Measurements from ENCODE around the gene LLCFC1. TPM values are rescaled to one million over a fixed set of nuclear protein-coding genes. Genes with fewer than 3 reads are reported as not detected.

The LLCFC1 gene
- total RNA-seq (2012; rRNA removed): not detected in 2 replicates

GRCh38 chr7:142939226-142939910 lies at the start of gene LLCFC1:
TSS of gene LLCFC1 (plus strand) at chr7:142939484. CDS start at chr7:142939622, 138 bp downstream.
- no peak within 1 kb of the TSS for H3K4me2 ChIP-seq (ENCODE audit: low read length)
- H3K4me1 ChIP-seq (ENCODE audit: control insufficient read depth, insufficient read depth, low read length): no peaks in the 10 kb centered on the region
- H3K27me3 ChIP-seq (ENCODE audit: control insufficient read depth, insufficient read depth, low read length): peaks cover 11% of the 10 kb centered on the region
- no peaks in the 10 kb centered on the region for H3K36me3 ChIP-seq (ENCODE audit: insufficient read depth, low read length)
- H3K9me3 ChIP-seq (replicated peaks; ENCODE audit: low read length): no peaks in the 10 kb centered on the region
- H3K4me3 ChIP-seq (ENCODE audit: low read length): no peak within 1 kb of the TSS
- no peak within 1 kb of the TSS for H3K9ac ChIP-seq (ENCODE audit: low read depth, low read length)

GRCh38 chr7:142889816-142890215 lies 49.5 kb upstream of the LLCFC1 start:
- no peak overlapping the region for H3K4me2 ChIP-seq (ENCODE audit: low read length)
- H3K36me3 ChIP-seq (ENCODE audit: insufficient read depth, low read length): no peaks in the 10 kb centered on the region
- no peaks in the 10 kb centered on the region for H3K4me1 ChIP-seq (ENCODE audit: control insufficient read depth, insufficient read depth, low read length)
- no peak overlapping the region for H3K9ac ChIP-seq (ENCODE audit: low read depth, low read length)
- H3K9me3 ChIP-seq (replicated peaks; ENCODE audit: low read length): no peaks in the 10 kb centered on the region
- peaks cover 23% of the 10 kb centered on the region for H3K27me3 ChIP-seq (ENCODE audit: control insufficient read depth, insufficient read depth, low read length)
- no peak overlapping the region for H3K4me3 ChIP-seq (ENCODE audit: low read length)

- Histone ChIP-seq H3K4me3 (ENCODE audit: low read length) (no peak overlapping the region), H3K4me1 (ENCODE audit: control insufficient read depth, insufficient read depth, low read length) (no peaks in the 10 kb centered on the region), H3K4me2 (ENCODE audit: low read length) (no peak overlapping the region), H3K9ac (ENCODE audit: low read depth, low read length) (no peak overlapping the region), H3K36me3 (ENCODE audit: insufficient read depth, low read length) (no peaks in the 10 kb centered on the region), H3K27me3 (ENCODE audit: control insufficient read depth, insufficient read depth, low read length) (peaks cover 30% of the 10 kb centered on the region), H3K9me3 (replicated peaks; ENCODE audit: low read length) (no peaks in the 10 kb centered on the region)
Observed at GRCh38 chr7:142890874-142891485, 48.3 kb upstream of the LLCFC1 start.

GRCh38 chr7:142891490-142892082 lies 47.7 kb upstream of the LLCFC1 start:
- Histone ChIP-seq H3K4me2 (ENCODE audit: low read length) (no peak overlapping the region), H3K9me3 (replicated peaks; ENCODE audit: low read length) (no peaks in the 10 kb centered on the region), H3K4me1 (ENCODE audit: control insufficient read depth, insufficient read depth, low read length) (no peaks in the 10 kb centered on the region), H3K36me3 (ENCODE audit: insufficient read depth, low read length) (no peaks in the 10 kb centered on the region), H3K4me3 (ENCODE audit: low read length) (no peak overlapping the region), H3K9ac (ENCODE audit: low read depth, low read length) (no peak overlapping the region), H3K27me3 (ENCODE audit: control insufficient read depth, insufficient read depth, low read length) (peaks cover 32% of the 10 kb centered on the region)

- H3K4me2 ChIP-seq (ENCODE audit: low read length): no peak overlapping the region
- no peaks in the 10 kb centered on the region for H3K36me3 ChIP-seq (ENCODE audit: insufficient read depth, low read length)
- H3K9ac ChIP-seq (ENCODE audit: low read depth, low read length): no peak overlapping the region
- H3K9me3 ChIP-seq (replicated peaks; ENCODE audit: low read length): no peaks in the 10 kb centered on the region
- no peak overlapping the region for H3K4me3 ChIP-seq (ENCODE audit: low read length)
- peaks cover 42% of the 10 kb centered on the region for H3K27me3 ChIP-seq (ENCODE audit: control insufficient read depth, insufficient read depth, low read length)
- H3K4me1 ChIP-seq (ENCODE audit: control insufficient read depth, insufficient read depth, low read length): no peaks in the 10 kb centered on the region
Observed at GRCh38 chr7:142892951-142893350, 46.3 kb upstream of the LLCFC1 start.

GRCh38 chr7:142894112-142894984 lies 44.9 kb upstream of the LLCFC1 start:
- Histone ChIP-seq H3K4me1 (ENCODE audit: control insufficient read depth, insufficient read depth, low read length) (no peaks in the 10 kb centered on the region), H3K4me2 (ENCODE audit: low read length) (no peak overlapping the region), H3K9me3 (replicated peaks; ENCODE audit: low read length) (no peaks in the 10 kb centered on the region), H3K4me3 (ENCODE audit: low read length) (no peak overlapping the region), H3K27me3 (ENCODE audit: control insufficient read depth, insufficient read depth, low read length) (peaks cover 46% of the 10 kb centered on the region), H3K36me3 (ENCODE audit: insufficient read depth, low read length) (no peaks in the 10 kb centered on the region), H3K9ac (ENCODE audit: low read depth, low read length) (no peak overlapping the region)

- no peak overlapping the region for H3K4me3 ChIP-seq (ENCODE audit: low read length)
- no peak overlapping the region for H3K4me2 ChIP-seq (ENCODE audit: low read length)
- no peaks in the 10 kb centered on the region for H3K9me3 ChIP-seq (replicated peaks; ENCODE audit: low read length)
- H3K4me1 ChIP-seq (ENCODE audit: control insufficient read depth, insufficient read depth, low read length): no peaks in the 10 kb centered on the region
- no peaks in the 10 kb centered on the region for H3K36me3 ChIP-seq (ENCODE audit: insufficient read depth, low read length)
- H3K9ac ChIP-seq (ENCODE audit: low read depth, low read length): no peak overlapping the region
- peaks cover 53% of the 10 kb centered on the region for H3K27me3 ChIP-seq (ENCODE audit: control insufficient read depth, insufficient read depth, low read length)
Observed at GRCh38 chr7:142894985-142895593, 44.2 kb upstream of the LLCFC1 start.

GRCh38 chr7:142896151-142896550 lies 43.1 kb upstream of the LLCFC1 start:
- Histone ChIP-seq H3K36me3 (ENCODE audit: insufficient read depth, low read length) (no peaks in the 10 kb centered on the region), H3K27me3 (ENCODE audit: control insufficient read depth, insufficient read depth, low read length) (peaks cover 54% of the 10 kb centered on the region), H3K9me3 (replicated peaks; ENCODE audit: low read length) (no peaks in the 10 kb centered on the region), H3K9ac (ENCODE audit: low read depth, low read length) (no peak overlapping the region), H3K4me3 (ENCODE audit: low read length) (no peak overlapping the region), H3K4me2 (ENCODE audit: low read length) (no peak overlapping the region), H3K4me1 (ENCODE audit: control insufficient read depth, insufficient read depth, low read length) (no peaks in the 10 kb centered on the region)

- Histone ChIP-seq H3K9ac (ENCODE audit: low read depth, low read length) (no peak overlapping the region), H3K4me3 (ENCODE audit: low read length) (no peak overlapping the region), H3K4me2 (ENCODE audit: low read length) (no peak overlapping the region), H3K36me3 (ENCODE audit: insufficient read depth, low read length) (no peaks in the 10 kb centered on the region), H3K9me3 (replicated peaks; ENCODE audit: low read length) (no peaks in the 10 kb centered on the region), H3K4me1 (ENCODE audit: control insufficient read depth, insufficient read depth, low read length) (no peaks in the 10 kb centered on the region), H3K27me3 (ENCODE audit: control insufficient read depth, insufficient read depth, low read length) (peaks cover 57% of the 10 kb centered on the region)
Observed at GRCh38 chr7:142896741-142897379, 42.4 kb upstream of the LLCFC1 start.

- Histone ChIP-seq H3K9ac (ENCODE audit: low read depth, low read length) (no peak overlapping the region), H3K9me3 (replicated peaks; ENCODE audit: low read length) (no peaks in the 10 kb centered on the region), H3K4me3 (ENCODE audit: low read length) (no peak overlapping the region), H3K4me1 (ENCODE audit: control insufficient read depth, insufficient read depth, low read length) (no peaks in the 10 kb centered on the region), H3K4me2 (ENCODE audit: low read length) (no peak overlapping the region), H3K36me3 (ENCODE audit: insufficient read depth, low read length) (no peaks in the 10 kb centered on the region), H3K27me3 (ENCODE audit: control insufficient read depth, insufficient read depth, low read length) (peaks cover 57% of the 10 kb centered on the region)
Observed at GRCh38 chr7:142897691-142898090, 41.6 kb upstream of the LLCFC1 start.
